Neural crest cell (in vitro differentiated cells): ENCODE data around the gene CTDSPL. TPM values are rescaled to one million over a fixed set of nuclear protein-coding genes. Genes with fewer than 3 reads are reported as not detected.

Source experiments
- DNase-seq: peaks from one replicate; pipeline ENCODE4 v3.0.0; 2021; ENCODE audit warnings: low read depth, mixed read lengths, low spot score
- H3K27ac Mint-ChIP-seq: one replicate; pipeline ENCODE4 v1.8.0; 2021; ENCODE audit warnings: mild to moderate bottlenecking, mixed read lengths; ENCODE audit not compliant: unreplicated experiment
- H3K27me3 Mint-ChIP-seq: 2 replicates; pipeline ENCODE4 v1.8.0; 2021; ENCODE audit warnings: low read depth, mild to moderate bottlenecking, mixed read lengths
- H3K36me3 Mint-ChIP-seq: 2 replicates; pipeline ENCODE4 v1.8.0; 2021; ENCODE audit warnings: low read depth, mild to moderate bottlenecking, mixed read lengths
- H3K4me1 Mint-ChIP-seq: 2 replicates; pipeline ENCODE4 v1.8.0; 2021; ENCODE audit warnings: mixed read lengths
- H3K4me3 Mint-ChIP-seq: one replicate; pipeline ENCODE4 v1.8.0; 2021; ENCODE audit warnings: mild to moderate bottlenecking, mixed read lengths
- H3K9me3 Mint-ChIP-seq: 2 replicates; pipeline ENCODE4 v1.8.0; 2021; ENCODE audit warnings: mixed read lengths
- CTCF ChIP-seq: fragments of 200-600 bp; sonication (generic); conservative IDR thresholded peaks from 2 replicates; pipeline ENCODE4 v1.5.0; 2021; ENCODE audit warnings: antibody characterized with exemption, mild to moderate bottlenecking
- total RNA-seq: library from RNA; stranded (reverse); gene quantifications from 2 replicates; pipeline ENCODE4 v1.2.1, GENCODE V29; 2021

The CTDSPL gene
- total RNA-seq, 1 donor from 2014 or later = 42.2 TPM

GRCh38 chr3:37989821-37990480, 128.3 kb downstream of the CTDSPL start:
- peaks cover 17% of the 10 kb centered on the region for H3K4me1 Mint-ChIP-seq
- no peak for TF ChIP-seq CTCF
- no peak for DNase-seq
- H3K4me3 Mint-ChIP-seq = no peak overlapping the region
- H3K9me3 Mint-ChIP-seq = no peaks in the 10 kb centered on the region
- no peaks in the 10 kb centered on the region for H3K36me3 Mint-ChIP-seq
- peaks cover 4% of the 10 kb centered on the region for H3K27me3 Mint-ChIP-seq
- H3K27ac Mint-ChIP-seq = no peak overlapping the region

GRCh38 chr3:37990527-37990926, 128.8 kb downstream of the CTDSPL start, which contains the start of gene VILL:
VILL (plus strand) TSS chr3:37990786; CDS start chr3:37993673, 2,887 bp downstream.
- no peaks in the 10 kb centered on the region for H3K9me3 Mint-ChIP-seq
- H3K4me3 Mint-ChIP-seq = no peak within 1 kb of the TSS
- H3K27me3 Mint-ChIP-seq = peaks cover 4% of the 10 kb centered on the region
- H3K36me3 Mint-ChIP-seq = no peaks in the 10 kb centered on the region
- H3K27ac Mint-ChIP-seq = no peak within 1 kb of the TSS
- DNase-seq = no peak
- peaks cover 22% of the 10 kb centered on the region for H3K4me1 Mint-ChIP-seq
- TF ChIP-seq CTCF = no peak

GRCh38 chr3:37991109-37991508, 129.4 kb downstream of the CTDSPL start:
- peaks cover 23% of the 10 kb centered on the region for H3K4me1 Mint-ChIP-seq
- DNase-seq = no peak
- no peaks in the 10 kb centered on the region for H3K36me3 Mint-ChIP-seq
- no peaks in the 10 kb centered on the region for H3K9me3 Mint-ChIP-seq
- peaks cover 4% of the 10 kb centered on the region for H3K27me3 Mint-ChIP-seq
- H3K4me3 Mint-ChIP-seq = no peak overlapping the region
- no peak overlapping the region for H3K27ac Mint-ChIP-seq
- no peak for TF ChIP-seq CTCF

GRCh38 chr3:37991823-37992222, 130.1 kb downstream of the CTDSPL start:
- Mint-ChIP-seq H3K9me3 (no peaks in the 10 kb centered on the region), H3K27me3 (peaks cover 4% of the 10 kb centered on the region), H3K36me3 (no peaks in the 10 kb centered on the region), H3K4me3 (no peak overlapping the region), H3K4me1 (peaks cover 26% of the 10 kb centered on the region), H3K27ac (no peak overlapping the region)
- DNase-seq = no peak
- TF ChIP-seq CTCF = no peak

GRCh38 chr3:37992271-37993066, 130.8 kb downstream of the CTDSPL start:
- H3K9me3 Mint-ChIP-seq = no peaks in the 10 kb centered on the region
- TF ChIP-seq CTCF = no peak
- peaks cover 29% of the 10 kb centered on the region for H3K4me1 Mint-ChIP-seq
- no peak overlapping the region for H3K4me3 Mint-ChIP-seq
- no peak overlapping the region for H3K27ac Mint-ChIP-seq
- H3K27me3 Mint-ChIP-seq = peaks cover 4% of the 10 kb centered on the region
- H3K36me3 Mint-ChIP-seq = no peaks in the 10 kb centered on the region
- no peak for DNase-seq
